Neural cell (in vitro differentiated cells): ENCODE measurements around the gene C11orf71. TPM values are rescaled to one million over a fixed set of nuclear protein-coding genes. Genes with fewer than 3 reads are reported as not detected.

Source experiments
- H2AFZ ChIP-seq: fragments of 200-600, 300-800 bp; sonication (generic), shearing (Covaris generic); 2 replicates; pipeline ENCODE4 v1.6.0; 2014; ENCODE audit warnings: low read depth, mild to moderate bottlenecking, antibody characterized with exemption, low read length, moderate library complexity
- H3F3A ChIP-seq: fragments of 200-600 bp; shearing (Covaris generic); 2 replicates; pipeline ENCODE4 v1.6.1; 2016; ENCODE audit warnings: mild to moderate bottlenecking, moderate library complexity, mixed read lengths, antibody characterized with exemption, low read length; ENCODE audit not compliant: insufficient read depth, poor library complexity, severe bottlenecking
- H3K27ac ChIP-seq: fragments of 200-600, 300-800 bp; sonication (generic), shearing (Covaris generic); 2 replicates; pipeline ENCODE4 v1.5.1; 2014; ENCODE audit warnings: mild to moderate bottlenecking, low read length, moderate library complexity
- H3K27me3 ChIP-seq: fragments of 300-800, 200-600 bp; sonication (generic), shearing (Covaris generic); 2 replicates; pipeline ENCODE4 v1.6.0; 2014; ENCODE audit warnings: mild to moderate bottlenecking, low read depth, low read length, moderate library complexity; ENCODE audit not compliant: insufficient read depth
- H3K36me3 ChIP-seq: fragments of 300-800, 200-600 bp; sonication (generic), shearing (Covaris generic); 2 replicates; pipeline ENCODE4 v1.5.1; 2014; ENCODE audit warnings: mild to moderate bottlenecking, antibody characterized with exemption, low read length, moderate library complexity; ENCODE audit not compliant: insufficient read depth
- H3K4me2 ChIP-seq: fragments of 300-800, 200-600 bp; sonication (generic), shearing (Covaris generic); 2 replicates; pipeline ENCODE4 v1.6.0; 2014; ENCODE audit warnings: mild to moderate bottlenecking, low read length
- H3K4me3 ChIP-seq: fragments of 300-800, 200-600 bp; sonication (generic), shearing (Covaris generic); 2 replicates; pipeline ENCODE4 v1.5.1; 2014; ENCODE audit warnings: mild to moderate bottlenecking, low read length, moderate library complexity
- H3K79me2 ChIP-seq: fragments of 200-600 bp; shearing (Covaris generic); replicated peaks from 2 replicates; pipeline ENCODE4 v1.6.0; 2014; ENCODE audit warnings: mild to moderate bottlenecking, low read length, moderate library complexity; ENCODE audit not compliant: insufficient read depth
- H3K9ac ChIP-seq: fragments of 300-800, 200-600 bp; sonication (generic), shearing (Covaris generic); 2 replicates; pipeline ENCODE4 v1.6.1; 2016; ENCODE audit warnings: mild to moderate bottlenecking, low read length, mixed read lengths
- H3K9me2 ChIP-seq: fragments of 200-600 bp; shearing (Covaris generic); 2 replicates; pipeline ENCODE4 v1.6.1; 2016; ENCODE audit warnings: mild to moderate bottlenecking, low read length, mixed read lengths; ENCODE audit not compliant: insufficient read depth
- H3K9me3 ChIP-seq: fragments of 200-600, 300-800 bp; sonication (generic), shearing (Covaris generic); 2 replicates; pipeline ENCODE4 v1.6.1; 2016; ENCODE audit warnings: mild to moderate bottlenecking, mixed run types, low read length, moderate library complexity, mixed read lengths
- H4K20me1 ChIP-seq: fragments of 200-600 bp; shearing (Covaris generic); 2 replicates; pipeline ENCODE4 v1.6.1; 2016; ENCODE audit warnings: mild to moderate bottlenecking, mixed run types; ENCODE audit not compliant: insufficient read depth
- CTCF ChIP-seq: fragments of 450-650 bp; IDR thresholded peaks from 2 replicates; pipeline ENCODE4 v1.5.1; 2014; ENCODE audit warnings: antibody characterized with exemption, mild to moderate bottlenecking, moderate library complexity; ENCODE audit not compliant: poor library complexity, severe bottlenecking
- EP300 ChIP-seq: fragments of 450-650 bp; conservative IDR thresholded peaks from 2 replicates; pipeline ENCODE4 v1.6.1; 2014; ENCODE audit warnings: antibody characterized with exemption, mild to moderate bottlenecking, moderate library complexity; ENCODE audit not compliant: poor library complexity, severe bottlenecking
- EZH2 ChIP-seq: fragments of 200-600, 300-800 bp; shearing (Covaris generic), sonication (generic); IDR thresholded peaks from 2 replicates; pipeline ENCODE4 v1.6.1; 2014; ENCODE audit warnings: antibody characterized with exemption, low read length, borderline replicate concordance, mild to moderate bottlenecking; ENCODE audit not compliant: insufficient read depth, poor library complexity, severe bottlenecking
- MXI1 ChIP-seq: fragments of 450-650 bp; conservative IDR thresholded peaks from 2 replicates; pipeline ENCODE4 v1.6.1; 2014; ENCODE audit warnings: antibody characterized with exemption, mild to moderate bottlenecking; ENCODE audit not compliant: poor library complexity, severe bottlenecking
- POLR2AphosphoS5 ChIP-seq: IDR thresholded peaks from 2 replicates; pipeline ENCODE4 v1.6.1; 2012
- RAD21 ChIP-seq: fragments of 450-650 bp; conservative IDR thresholded peaks from 2 replicates; pipeline ENCODE4 v1.6.1; 2014; ENCODE audit warnings: antibody characterized with exemption, mild to moderate bottlenecking, moderate library complexity
- SMC3 ChIP-seq: fragments of 450-650 bp; conservative IDR thresholded peaks from 2 replicates; pipeline ENCODE4 v1.6.1; 2014; ENCODE audit warnings: antibody characterized with exemption, mild to moderate bottlenecking, moderate library complexity; ENCODE audit not compliant: poor library complexity
- TAF1 ChIP-seq: IDR thresholded peaks from 2 replicates; pipeline ENCODE4 v1.6.1; 2012; ENCODE audit warnings: low read depth
- polyA plus RNA-seq: library from polyadenylated mRNA; depleted of rRNA; stranded (reverse); fragments of >200 nt; gene quantifications from 2 replicates; pipeline ENCODE4 v1.2.3, GENCODE V29; 2014
- TF ChIP-seq, protein P1 (sequence below): IDR thresholded peaks from 2 replicates; pipeline ENCODE4 v1.6.1; 2012; ENCODE audit warnings: borderline replicate concordance

C11orf71 gene
- polyA plus RNA-seq, 1 donor from 2014 or later, result 29.9 TPM

- Histone ChIP-seq H3K9me2 (no peaks in the 10 kb centered on the region), H3K27ac (no peak overlapping the region), H3K79me2 (no peaks in the 10 kb centered on the region), H3K9ac (no peak overlapping the region), H3K4me3 (no peak overlapping the region), H3K9me3 (no peaks in the 10 kb centered on the region), H3K4me2 (no peak overlapping the region), H3F3A (no peaks in the 10 kb centered on the region), H2AFZ (no peak overlapping the region), H3K27me3 (no peaks in the 10 kb centered on the region), H3K36me3 (no peaks in the 10 kb centered on the region), H4K20me1 (no peaks in the 10 kb centered on the region)
- TF ChIP-seq RAD21, result no peak
- no peak for TF ChIP-seq TAF1
- no peak for TF ChIP-seq CTCF
- TF ChIP-seq SMC3, result no peak
- TF ChIP-seq, protein P1, sequence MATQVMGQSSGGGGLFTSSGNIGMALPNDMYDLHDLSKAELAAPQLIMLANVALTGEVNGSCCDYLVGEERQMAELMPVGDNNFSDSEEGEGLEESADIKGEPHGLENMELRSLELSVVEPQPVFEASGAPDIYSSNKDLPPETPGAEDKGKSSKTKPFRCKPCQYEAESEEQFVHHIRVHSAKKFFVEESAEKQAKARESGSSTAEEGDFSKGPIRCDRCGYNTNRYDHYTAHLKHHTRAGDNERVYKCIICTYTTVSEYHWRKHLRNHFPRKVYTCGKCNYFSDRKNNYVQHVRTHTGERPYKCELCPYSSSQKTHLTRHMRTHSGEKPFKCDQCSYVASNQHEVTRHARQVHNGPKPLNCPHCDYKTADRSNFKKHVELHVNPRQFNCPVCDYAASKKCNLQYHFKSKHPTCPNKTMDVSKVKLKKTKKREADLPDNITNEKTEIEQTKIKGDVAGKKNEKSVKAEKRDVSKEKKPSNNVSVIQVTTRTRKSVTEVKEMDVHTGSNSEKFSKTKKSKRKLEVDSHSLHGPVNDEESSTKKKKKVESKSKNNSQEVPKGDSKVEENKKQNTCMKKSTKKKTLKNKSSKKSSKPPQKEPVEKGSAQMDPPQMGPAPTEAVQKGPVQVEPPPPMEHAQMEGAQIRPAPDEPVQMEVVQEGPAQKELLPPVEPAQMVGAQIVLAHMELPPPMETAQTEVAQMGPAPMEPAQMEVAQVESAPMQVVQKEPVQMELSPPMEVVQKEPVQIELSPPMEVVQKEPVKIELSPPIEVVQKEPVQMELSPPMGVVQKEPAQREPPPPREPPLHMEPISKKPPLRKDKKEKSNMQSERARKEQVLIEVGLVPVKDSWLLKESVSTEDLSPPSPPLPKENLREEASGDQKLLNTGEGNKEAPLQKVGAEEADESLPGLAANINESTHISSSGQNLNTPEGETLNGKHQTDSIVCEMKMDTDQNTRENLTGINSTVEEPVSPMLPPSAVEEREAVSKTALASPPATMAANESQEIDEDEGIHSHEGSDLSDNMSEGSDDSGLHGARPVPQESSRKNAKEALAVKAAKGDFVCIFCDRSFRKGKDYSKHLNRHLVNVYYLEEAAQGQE, result no peak
- TF ChIP-seq POLR2AphosphoS5, result no peak
- TF ChIP-seq MXI1, result no peak
- TF ChIP-seq EZH2, result no peak
- no peak for TF ChIP-seq EP300
Measured at GRCh38 chr11:114448749-114449482, 48.6 kb upstream of the C11orf71 start.

DNA sequence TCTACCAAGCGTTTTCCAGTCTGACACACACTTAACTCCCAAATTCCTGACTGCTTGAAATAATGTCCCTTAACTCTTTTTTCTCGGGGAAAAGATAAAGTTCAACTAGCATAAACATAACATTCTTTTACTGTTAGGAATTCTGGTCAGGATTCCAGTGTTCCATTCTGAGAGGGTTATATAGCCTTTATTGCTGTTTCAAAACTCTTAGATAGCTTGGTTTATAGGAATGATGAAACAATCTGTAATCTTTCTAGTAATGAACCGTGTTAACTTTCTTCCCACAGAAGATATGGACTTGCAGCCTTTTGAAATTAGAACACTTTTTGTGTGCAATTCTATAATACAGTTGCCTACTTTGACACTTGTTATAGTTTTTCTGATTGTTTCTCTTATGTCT, 47.6 kb upstream of the C11orf71 start:
- H2AFZ ChIP-seq, result no peak overlapping the region
- H3K9ac ChIP-seq, result no peak overlapping the region
- no peak overlapping the region for H3K4me3 ChIP-seq
- H3K9me3 ChIP-seq, result no peaks in the 10 kb centered on the region
- no peaks in the 10 kb centered on the region for H3K9me2 ChIP-seq
- H3K4me2 ChIP-seq, result no peak overlapping the region
- no peak for TF ChIP-seq RAD21
- no peak for TF ChIP-seq MXI1
- TF ChIP-seq POLR2AphosphoS5, result no peak
- H3K36me3 ChIP-seq, result no peaks in the 10 kb centered on the region
- H3F3A ChIP-seq, result no peaks in the 10 kb centered on the region
- no peaks in the 10 kb centered on the region for H3K27me3 ChIP-seq
- no peaks in the 10 kb centered on the region for H4K20me1 ChIP-seq
- H3K79me2 ChIP-seq, result no peaks in the 10 kb centered on the region
- no peak overlapping the region for H3K27ac ChIP-seq
